Measurements from ENCODE around the gene CEACAM6. TPM values are rescaled to one million over a fixed set of nuclear protein-coding genes. Genes with fewer than 3 reads are reported as not detected.

CEACAM6 gene
- total and polyA plus RNA-seq, 9 of the 15 experiments (the other 6 are each of a cell fraction or from before 2014, with no cell fraction given): 0.24 TPM; not detected in 8

DNA sequence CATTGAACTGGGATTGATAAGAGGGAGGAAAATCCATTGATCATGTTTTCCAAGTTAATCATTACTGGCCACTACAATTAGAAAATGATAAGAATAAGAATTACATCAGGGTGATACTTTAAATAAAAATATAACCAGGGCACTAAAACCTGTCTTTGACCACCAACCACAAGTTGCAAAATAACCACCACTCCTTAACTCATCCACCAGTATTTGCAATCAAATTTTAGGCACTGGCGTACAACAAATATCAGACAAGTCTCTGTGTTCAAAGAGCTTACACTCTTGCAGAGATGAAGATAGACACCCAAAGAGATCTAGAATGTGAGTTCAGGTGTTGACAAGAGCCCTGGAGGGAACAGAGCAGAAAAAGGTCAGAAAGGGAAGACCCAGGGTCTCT, 41.6 kb downstream of the CEACAM6 start (continued):
- no peak for TF ChIP-seq VEZF1 (CRISPR knock-in tag; IDR thresholded peaks at IDR 0.05)
- no peak for TF ChIP-seq CREM (IDR thresholded peaks at IDR 0.05; ENCODE audit: low read depth)
- TF ChIP-seq, protein P1, sequence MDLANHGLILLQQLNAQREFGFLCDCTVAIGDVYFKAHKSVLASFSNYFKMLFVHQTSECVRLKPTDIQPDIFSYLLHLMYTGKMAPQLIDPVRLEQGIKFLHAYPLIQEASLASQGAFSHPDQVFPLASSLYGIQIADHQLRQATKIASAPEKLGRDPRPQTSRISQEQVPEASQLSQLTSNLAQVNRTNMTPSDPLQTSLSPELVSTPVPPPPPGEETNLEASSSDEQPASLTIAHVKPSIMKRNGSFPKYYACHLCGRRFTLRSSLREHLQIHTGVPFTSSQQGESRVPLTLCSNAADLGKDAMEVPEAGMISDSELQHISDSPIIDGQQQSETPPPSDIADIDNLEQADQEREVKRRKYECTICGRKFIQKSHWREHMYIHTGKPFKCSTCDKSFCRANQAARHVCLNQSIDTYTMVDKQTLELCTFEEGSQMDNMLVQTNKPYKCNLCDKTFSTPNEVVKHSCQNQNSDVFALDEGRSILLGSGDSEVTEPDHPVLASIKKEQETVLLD (IDR thresholded peaks at IDR 0.05): no peak
- TF ChIP-seq, protein P2, sequence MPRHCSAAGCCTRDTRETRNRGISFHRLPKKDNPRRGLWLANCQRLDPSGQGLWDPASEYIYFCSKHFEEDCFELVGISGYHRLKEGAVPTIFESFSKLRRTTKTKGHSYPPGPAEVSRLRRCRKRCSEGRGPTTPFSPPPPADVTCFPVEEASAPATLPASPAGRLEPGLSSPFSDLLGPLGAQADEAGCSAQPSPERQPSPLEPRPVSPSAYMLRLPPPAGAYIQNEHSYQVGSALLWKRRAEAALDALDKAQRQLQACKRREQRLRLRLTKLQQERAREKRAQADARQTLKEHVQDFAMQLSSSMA (CRISPR knock-in tag; IDR thresholded peaks at IDR 0.05): no peak
- no peak for TF ChIP-seq MBD2 (IDR thresholded peaks at IDR 0.05; ENCODE audit: borderline replicate concordance, low read depth)
- no peak for TF ChIP-seq POLR2B (IDR thresholded peaks at IDR 0.05; ENCODE audit: low read depth, partially characterized antibody)
- no peak for TF ChIP-seq MCM2 (IDR thresholded peaks at IDR 0.05; ENCODE audit: low read depth)
- TF ChIP-seq XRCC3 (IDR thresholded peaks at IDR 0.05): no peak
